CD4-positive, alpha-beta T cell (primary cell): ENCODE measurements around the gene RNF169. TPM values are rescaled to one million over a fixed set of nuclear protein-coding genes. Genes with fewer than 3 reads are reported as not detected.

Experiments
- ATAC-seq: fragments of 200-7000 bp; cut with Tn5 transposase; one replicate; pipeline ENCODE4 v1.10.0; 2022; ENCODE audit warnings: mild to moderate bottlenecking; ENCODE audit not compliant: poor library complexity
- CTCF ChIA-PET: fragments of 350-600 bp; sonication (Branson Sonifier 250); formaldehyde crosslinking; loops from one replicate; lab custom pipeline; 2021; ENCODE audit warnings: antibody characterized with exemption, inconsistent platforms; lab: Charles Lee
- POLR2A ChIA-PET: fragments of 350-600 bp; sonication (Branson Sonifier 250); formaldehyde crosslinking; loops from one replicate; lab custom pipeline; 2021; ENCODE audit warnings: antibody characterized with exemption, inconsistent platforms; lab: Charles Lee
- DNase-seq, 14 experiments: peaks; one replicate each; pipeline ENCODE4 v3.0.0-alpha.2; 2013 to 2020; ENCODE audit warnings: mixed read lengths in 2 of 14
- H3K27ac ChIP-seq, 2 donors: one replicate each; pipeline versions ENCODE4 v1.5.1 to v1.7.0; 2013; ENCODE audit warnings: low read length in 2 of 2, low read depth in 1 of 2, mild to moderate bottlenecking in 1 of 2
- H3K27me3 ChIP-seq, 2 experiments: 1 replicate in 1 of 2; 2 replicates in 1 of 2; pipeline versions ENCODE4 v1.6.1 to v1.7.0; 2013; ENCODE audit warnings: low read length in 2 of 2, control low read depth in 1 of 2, mild to moderate bottlenecking in 1 of 2, moderate library complexity in 1 of 2; ENCODE audit not compliant: insufficient read depth in 2 of 2, control insufficient read depth in 1 of 2
- H3K36me3 ChIP-seq: one replicate; pipeline ENCODE4 v1.6.1; 2013; ENCODE audit warnings: low read length, control low read depth; ENCODE audit not compliant: insufficient read depth
- H3K4me1 ChIP-seq: one replicate; pipeline ENCODE4 v1.6.1; 2013; ENCODE audit warnings: low read length, control low read depth; ENCODE audit not compliant: insufficient read depth
- H3K4me3 ChIP-seq: one replicate; pipeline ENCODE4 v1.5.1; 2013; ENCODE audit warnings: mild to moderate bottlenecking, low read length, moderate library complexity
- H3K9me3 ChIP-seq, 2 experiments: 1 replicate in 1 of 2; 2 replicates in 1 of 2; pipeline versions ENCODE4 v1.6.1 to v1.7.0; 2013; ENCODE audit warnings: low read length in 2 of 2, mild to moderate bottlenecking in 2 of 2, control low read depth in 1 of 2, moderate library complexity in 1 of 2; ENCODE audit not compliant: control insufficient read depth in 1 of 2, insufficient read depth in 1 of 2
- H3K27ac Mint-ChIP-seq: one replicate; pipeline ENCODE4 v1.8.0; 2020; ENCODE audit warnings: mixed read lengths
- H3K27me3 Mint-ChIP-seq: one replicate; pipeline ENCODE4 v1.8.0; 2021; ENCODE audit warnings: mixed read lengths
- H3K36me3 Mint-ChIP-seq: one replicate; pipeline ENCODE4 v1.8.0; 2021; ENCODE audit warnings: low read depth, mixed read lengths
- H3K4me1 Mint-ChIP-seq: one replicate; pipeline ENCODE4 v1.8.0; 2021; ENCODE audit warnings: low read depth, mixed read lengths
- H3K4me3 Mint-ChIP-seq: one replicate; pipeline ENCODE4 v1.8.0; 2020; ENCODE audit warnings: mild to moderate bottlenecking, mixed read lengths
- H3K9me3 Mint-ChIP-seq: one replicate; pipeline ENCODE4 v1.8.0; 2020; ENCODE audit warnings: mixed read lengths
- intact Hi-C, 2 experiments: fragments of 100-400 bp; cut with DNase I in 1 of 2; cut with micrococcal nuclease in 1 of 2; formaldehyde crosslinking; loops; one replicate each; pipeline versions ENCODE4 v1.15.1 to v1.9.0; 2023 to 2025; cut with DNase I, micrococcal nuclease
- total RNA-seq, 174 experiments: library from RNA in 2 of 174; stranded (reverse) in 2 of 174; gene quantifications; one replicate each; pipeline ENCODE4 v1.2.3 and lab custom pipeline; 2021 to 2026
- TF ChIP-seq, protein P1 (sequence below): fragments of 200-600 bp; IDR thresholded peaks from one replicate; pipeline ENCODE4 v1.8.0; 2022; ENCODE audit warnings: antibody characterized with exemption, mild to moderate bottlenecking

Gene RNF169
- total RNA-seq, 2 experiments from 2014 or later: 15.2 to 15.5 TPM

DNA sequence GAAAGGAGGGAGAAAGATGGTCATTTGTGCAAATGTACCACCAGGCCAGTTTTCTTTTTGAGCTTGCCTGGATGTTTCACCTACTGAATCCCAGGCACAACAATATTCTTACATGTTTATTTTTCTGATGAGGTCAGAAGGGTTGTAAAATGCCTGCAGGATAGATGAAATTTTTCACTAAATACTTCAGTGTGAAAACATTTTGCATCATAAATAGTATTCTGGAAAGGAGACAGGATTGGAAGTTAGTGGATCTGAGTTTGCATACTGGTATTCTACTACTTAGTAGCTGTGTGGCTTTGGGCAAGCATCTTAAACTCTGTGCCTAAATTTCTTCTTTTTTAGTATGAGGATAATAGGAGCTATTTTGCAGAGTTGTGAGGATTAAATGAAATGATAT is 24.8 kb downstream of the RNF169 start:
- no peaks in the 10 kb centered on the region for H3K9me3 ChIP-seq
- ChIA-PET CTCF (interaction anchor here (1.4 kb wide), 1 partner anchor 15 kb away, joined by 3 read pairs; no protein-coding TSS in a partner anchor), POLR2A (interaction anchor here (0.9 kb wide), 2 partner anchors 9 to 25 kb away, joined by 3 read pairs; partner anchors contain the start of gene RNF169)
- Mint-ChIP-seq H3K27ac (no peak overlapping the region), H3K4me3 (no peak overlapping the region), H3K4me1 (peaks cover 61% of the 10 kb centered on the region), H3K36me3 (no peaks in the 10 kb centered on the region), H3K27me3 (no peaks in the 10 kb centered on the region), H3K9me3 (no peaks in the 10 kb centered on the region)
- intact Hi-C loops: no loop called here
- no peaks in the 10 kb centered on the region for H3K36me3 ChIP-seq
- H3K4me3 ChIP-seq: no peak overlapping the region
- no peak overlapping the region for H3K27ac ChIP-seq
- no peaks in the 10 kb centered on the region for H3K27me3 ChIP-seq
- TF ChIP-seq, protein P1, sequence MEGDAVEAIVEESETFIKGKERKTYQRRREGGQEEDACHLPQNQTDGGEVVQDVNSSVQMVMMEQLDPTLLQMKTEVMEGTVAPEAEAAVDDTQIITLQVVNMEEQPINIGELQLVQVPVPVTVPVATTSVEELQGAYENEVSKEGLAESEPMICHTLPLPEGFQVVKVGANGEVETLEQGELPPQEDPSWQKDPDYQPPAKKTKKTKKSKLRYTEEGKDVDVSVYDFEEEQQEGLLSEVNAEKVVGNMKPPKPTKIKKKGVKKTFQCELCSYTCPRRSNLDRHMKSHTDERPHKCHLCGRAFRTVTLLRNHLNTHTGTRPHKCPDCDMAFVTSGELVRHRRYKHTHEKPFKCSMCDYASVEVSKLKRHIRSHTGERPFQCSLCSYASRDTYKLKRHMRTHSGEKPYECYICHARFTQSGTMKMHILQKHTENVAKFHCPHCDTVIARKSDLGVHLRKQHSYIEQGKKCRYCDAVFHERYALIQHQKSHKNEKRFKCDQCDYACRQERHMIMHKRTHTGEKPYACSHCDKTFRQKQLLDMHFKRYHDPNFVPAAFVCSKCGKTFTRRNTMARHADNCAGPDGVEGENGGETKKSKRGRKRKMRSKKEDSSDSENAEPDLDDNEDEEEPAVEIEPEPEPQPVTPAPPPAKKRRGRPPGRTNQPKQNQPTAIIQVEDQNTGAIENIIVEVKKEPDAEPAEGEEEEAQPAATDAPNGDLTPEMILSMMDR: no peak
- DNase-seq: no peak
- ATAC-seq: no peak
- peaks cover 11% of the 10 kb centered on the region for H3K4me1 ChIP-seq

DNA sequence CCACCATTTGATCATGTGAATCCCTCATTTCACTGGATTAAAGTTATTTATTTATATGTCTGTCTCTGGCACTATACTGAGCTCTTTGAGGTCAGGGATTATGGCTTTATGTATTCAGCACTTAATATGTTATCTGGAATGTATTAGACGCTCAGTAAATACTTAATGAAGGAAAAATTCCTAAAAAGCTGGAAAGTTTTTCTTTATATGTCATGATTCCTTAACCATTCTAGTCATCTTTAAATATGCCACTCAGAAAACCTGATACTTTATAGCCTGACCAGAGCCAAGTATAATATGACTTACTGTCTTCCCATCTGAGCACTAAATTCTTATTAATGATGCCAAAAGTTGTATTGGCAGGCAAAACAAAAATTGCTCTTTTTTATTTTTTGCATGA is 27.1 kb downstream of the RNF169 start:
- H3K9me3 ChIP-seq: no peaks in the 10 kb centered on the region
- intact Hi-C loops: no loop called here
- Mint-ChIP-seq H3K27me3 (no peaks in the 10 kb centered on the region), H3K27ac (no peak overlapping the region), H3K36me3 (no peaks in the 10 kb centered on the region), H3K9me3 (no peaks in the 10 kb centered on the region), H3K4me3 (no peak overlapping the region), H3K4me1 (peaks cover 41% of the 10 kb centered on the region)
- no peak overlapping the region for H3K4me3 ChIP-seq
- no peaks in the 10 kb centered on the region for H3K27me3 ChIP-seq
- ATAC-seq (no peak), DNase-seq (no peak)
- TF ChIP-seq, protein P1: no peak
- CTCF ChIA-PET: no interaction called here
- H3K27ac ChIP-seq: no peak overlapping the region
- no peaks in the 10 kb centered on the region for H3K36me3 ChIP-seq
- peaks cover 3% of the 10 kb centered on the region for H3K4me1 ChIP-seq
- POLR2A ChIA-PET: no interaction called here

DNA sequence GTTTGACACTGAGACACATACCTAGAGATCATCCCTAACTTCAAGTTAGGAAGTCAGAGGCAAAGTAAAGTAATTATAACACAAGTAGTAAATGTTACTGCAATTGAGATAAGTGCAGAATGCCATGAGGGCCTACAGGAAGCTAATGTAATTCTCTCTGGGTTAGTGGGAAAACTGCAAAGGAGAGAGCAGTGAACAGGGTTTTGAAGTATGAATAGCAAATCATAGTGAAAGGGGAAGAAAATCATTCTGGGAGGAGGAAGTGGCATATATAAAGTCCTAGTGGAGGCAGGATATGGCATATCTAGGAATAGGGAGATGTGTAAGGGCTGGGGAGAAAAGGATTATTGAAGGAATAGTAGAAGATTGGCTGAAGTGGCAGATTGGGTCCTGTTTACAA is 27.9 kb downstream of the RNF169 start:
- H3K36me3 Mint-ChIP-seq: no peaks in the 10 kb centered on the region
- Histone ChIP-seq H3K27me3 (no peaks in the 10 kb centered on the region), H3K9me3 (no peaks in the 10 kb centered on the region), H3K4me3 (no peak overlapping the region), H3K4me1 (peaks cover 6% of the 10 kb centered on the region), H3K36me3 (no peaks in the 10 kb centered on the region), H3K27ac (no peak overlapping the region)
- no peaks in the 10 kb centered on the region for H3K9me3 Mint-ChIP-seq
- ChIA-PET CTCF (no interaction called here), POLR2A (no interaction called here)
- intact Hi-C loops: no loop called here
- ATAC-seq (no peak), DNase-seq (no peak)
- TF ChIP-seq, protein P1: no peak
- no peaks in the 10 kb centered on the region for H3K27me3 Mint-ChIP-seq
- peaks cover 41% of the 10 kb centered on the region for H3K4me1 Mint-ChIP-seq
- H3K27ac Mint-ChIP-seq: no peak overlapping the region
- H3K4me3 Mint-ChIP-seq: no peak overlapping the region
